ENCODE results near the gene GPATCH1. TPM values are rescaled to one million over a fixed set of nuclear protein-coding genes. Genes with fewer than 3 reads are reported as not detected.

GPATCH1 gene
- polyA plus RNA-seq, 1 donor: 9.5 TPM

DNA sequence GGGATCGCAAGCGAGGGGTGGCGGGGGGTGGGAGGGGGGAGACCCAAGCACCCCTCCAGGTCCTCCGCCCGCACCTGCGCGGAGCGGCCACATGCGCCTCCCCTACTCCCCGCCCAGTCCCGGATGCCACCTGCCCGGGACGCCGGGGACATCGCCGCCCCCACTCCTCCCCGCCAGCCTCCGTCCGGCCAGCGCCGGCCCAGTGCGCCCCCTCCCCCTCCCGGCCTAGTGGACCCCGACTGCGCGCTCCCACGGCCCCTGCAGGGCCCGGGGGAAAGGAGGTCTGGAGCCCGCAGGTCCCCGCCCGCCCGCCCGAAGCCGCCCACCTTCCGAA is 16.6 kb upstream of the GPATCH1 start:
- no peak for DNase-seq

- peak; percentile 40 for DNase-seq
Observed at GRCh38 chr19:33064792-33065550, 16.0 kb upstream of the GPATCH1 start, which contains the start of gene RHPN2. RHPN2 (minus strand) TSS chr19:33064888; CDS start chr19:33064852, 36 bp downstream.

GRCh38 chr19:33066543-33066942 is 14.4 kb upstream of the GPATCH1 start:
- no peak for DNase-seq

GRCh38 chr19:33067121-33067520 is 13.9 kb upstream of the GPATCH1 start:
- DNase-seq: no peak

- no peak for DNase-seq
Observed at GRCh38 chr19:33071887-33072286, 9.1 kb upstream of the GPATCH1 start.

DNA sequence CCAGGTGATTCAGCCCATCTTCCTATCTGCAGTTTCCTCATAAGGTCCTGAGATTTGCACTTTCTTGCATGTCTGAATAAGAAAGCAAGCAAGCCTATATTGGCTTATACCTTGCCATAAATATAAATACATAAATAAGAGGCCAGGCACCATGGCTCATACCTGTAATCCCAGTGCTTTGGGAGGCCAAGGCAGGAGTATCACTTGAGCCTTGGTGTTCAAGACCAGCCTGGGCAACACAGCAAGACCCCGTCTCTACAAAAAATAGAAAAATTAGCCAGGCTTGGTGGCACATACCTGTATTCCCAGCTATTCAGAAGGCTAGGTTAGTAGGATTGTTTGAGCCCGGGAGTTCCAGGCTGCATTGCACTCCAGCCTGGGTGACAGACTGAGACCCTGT is 5.5 kb upstream of the GPATCH1 start:
- no peak for DNase-seq

GRCh38 chr19:33085570-33086128 is 4.7 kb downstream of the GPATCH1 start:
- no peak for DNase-seq

GRCh38 chr19:33086955-33087354 is 6.0 kb downstream of the GPATCH1 start:
- no peak for DNase-seq

GRCh38 chr19:33089010-33089409 is 8.0 kb downstream of the GPATCH1 start:
- DNase-seq: no peak

- DNase-seq: no peak
Observed at GRCh38 chr19:33090179-33090578, 9.2 kb downstream of the GPATCH1 start.

GRCh38 chr19:33093420-33094210 is 12.6 kb downstream of the GPATCH1 start:
- no peak for DNase-seq

DNA sequence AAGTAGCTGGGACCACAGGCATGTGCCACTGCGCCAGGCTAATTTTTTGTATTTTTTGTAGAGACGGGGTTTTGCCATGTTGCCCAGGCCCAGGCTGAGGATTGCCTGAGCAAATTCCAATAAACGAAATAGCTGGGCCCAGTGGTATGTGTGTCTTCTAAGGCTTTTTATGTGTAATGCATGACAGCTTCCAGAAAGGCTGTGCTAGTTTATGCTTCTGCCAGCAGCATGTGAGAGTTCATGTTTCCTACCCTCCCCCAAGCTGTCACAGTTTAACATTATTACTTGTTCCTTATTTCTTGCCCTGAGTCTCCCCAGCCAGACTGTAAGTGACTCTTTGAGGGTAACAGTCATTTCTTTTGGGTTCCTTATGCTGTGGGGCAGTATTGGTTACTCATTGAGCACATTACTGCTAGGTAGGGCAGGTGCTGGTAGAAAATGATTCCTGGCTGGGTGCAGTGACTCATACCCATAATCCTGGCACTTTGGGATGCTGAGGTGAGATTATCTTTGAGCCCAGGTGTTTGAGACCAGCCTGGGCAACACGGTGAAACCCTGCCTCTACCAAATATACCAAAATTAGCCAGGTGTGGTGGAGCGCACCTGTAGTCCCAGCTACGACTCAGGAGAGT is 13.6 kb downstream of the GPATCH1 start:
- no peak for DNase-seq

DNA sequence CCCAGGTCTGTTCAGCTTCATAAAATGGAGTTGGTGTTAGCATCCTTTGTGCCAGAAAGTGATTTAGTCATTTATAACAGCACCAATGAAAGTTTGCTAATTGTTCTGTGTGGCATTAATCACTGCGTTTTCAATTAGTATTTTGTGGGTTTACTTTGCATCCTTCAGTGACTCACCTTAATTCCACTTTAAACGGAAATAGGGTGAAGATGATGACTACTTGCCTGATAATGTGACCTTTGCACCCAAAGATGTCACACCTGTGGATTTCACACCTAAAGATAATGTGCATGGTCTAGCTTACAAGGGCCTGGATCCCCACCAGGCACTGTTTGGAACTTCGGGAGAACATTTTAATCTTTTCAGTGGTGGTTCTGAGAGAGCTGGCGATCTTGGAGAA is 15.0 kb downstream of the GPATCH1 start:
- DNase-seq: no peak

GRCh38 chr19:33098055-33098534 is 17.1 kb downstream of the GPATCH1 start:
- DNase-seq: no peak

GRCh38 chr19:33100894-33101644 is 20.1 kb downstream of the GPATCH1 start:
- no peak for DNase-seq

- no peak for DNase-seq
Observed at GRCh38 chr19:33102893-33103292, 21.9 kb downstream of the GPATCH1 start.

- DNase-seq: no peak
Observed at GRCh38 chr19:33108161-33108560, 27.2 kb downstream of the GPATCH1 start.

GRCh38 chr19:33110137-33110910 is 29.3 kb downstream of the GPATCH1 start:
- no peak for DNase-seq

DNA sequence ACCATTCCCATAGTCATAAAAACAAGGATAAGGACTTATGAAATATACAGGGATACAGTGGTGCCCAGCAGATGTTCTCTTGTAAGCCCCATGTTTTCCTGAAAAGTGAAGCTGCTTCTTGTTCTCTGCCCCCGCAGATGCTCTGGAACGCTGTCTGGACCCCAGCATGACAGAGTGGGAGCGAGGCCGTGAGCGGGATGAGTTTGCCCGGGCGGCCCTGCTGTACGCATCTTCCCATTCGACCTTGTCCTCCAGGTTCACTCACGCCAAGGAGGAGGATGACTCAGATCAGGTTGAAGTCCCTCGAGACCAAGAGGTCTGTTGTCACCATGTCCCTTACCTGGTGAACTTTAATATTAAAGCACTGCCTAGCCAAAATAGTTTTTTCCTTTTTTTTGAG is 30.6 kb downstream of the GPATCH1 start:
- no peak for DNase-seq

DNA sequence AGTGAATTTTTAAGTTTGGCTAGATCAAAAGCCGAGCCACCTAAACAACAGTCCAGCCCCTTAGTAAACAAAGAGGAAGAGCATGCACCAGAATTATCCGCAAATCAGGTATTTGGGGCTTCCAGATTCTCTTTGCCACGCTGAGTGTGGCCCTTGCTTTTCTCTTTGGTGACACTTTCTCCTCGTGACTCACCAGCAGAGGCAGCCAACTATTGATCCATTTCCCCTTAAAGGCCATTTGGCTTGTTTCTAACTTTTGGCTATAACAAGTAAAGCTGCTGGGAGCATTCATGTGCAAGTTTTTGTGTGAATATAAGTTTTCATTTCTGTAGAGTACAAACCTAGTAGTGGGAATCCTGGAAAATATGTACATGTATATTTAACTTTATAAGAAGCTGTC is 33.3 kb downstream of the GPATCH1 start:
- DNase-seq: no peak

GRCh38 chr19:33117501-33117900 is 36.5 kb downstream of the GPATCH1 start:
- no peak for DNase-seq

Data from hindlimb muscle (tissue), 1 donor.